SU-DHL-6 (cell line): Measurements from ENCODE around the gene ZNF581.

ENCODE experiments used
- H2AFZ ChIP-seq: fragments of 200-600 bp; sonication (generic); 2 replicates; pipeline ENCODE4 v1.6.1; 2014; ENCODE audit warnings: low read depth, mild to moderate bottlenecking, moderate library complexity, mixed read lengths, antibody characterized with exemption, low read length; ENCODE audit not compliant: severe bottlenecking
- H3F3A ChIP-seq: fragments of 200-600 bp; shearing (Covaris generic); 2 replicates; pipeline ENCODE4 v1.6.0; 2016; ENCODE audit warnings: antibody characterized with exemption, mild to moderate bottlenecking; ENCODE audit not compliant: insufficient read depth
- H3K27ac ChIP-seq: fragments of 200-600 bp; sonication (generic); 2 replicates; pipeline ENCODE4 v1.5.1; 2016; ENCODE audit warnings: low read depth, mild to moderate bottlenecking, low read length, moderate library complexity, mixed read lengths
- H3K27me3 ChIP-seq: fragments of 200-600 bp; sonication (generic), shearing (Covaris generic); 2 replicates; pipeline ENCODE4 v1.6.0; 2014; ENCODE audit warnings: mild to moderate bottlenecking, low read length
- H3K36me3 ChIP-seq: fragments of 200-600 bp; sonication (generic); 2 replicates; pipeline ENCODE4 v1.6.1; 2014; ENCODE audit warnings: mild to moderate bottlenecking, low read length, mixed read lengths
- H3K4me2 ChIP-seq: fragments of 300-600, 200-600 bp; shearing (Covaris generic), sonication (generic); 2 replicates; pipeline ENCODE4 v1.6.0; 2014; ENCODE audit warnings: low read length, low read depth, mild to moderate bottlenecking; ENCODE audit not compliant: poor library complexity, severe bottlenecking
- H3K4me3 ChIP-seq: fragments of 200-600 bp; sonication (generic); 2 replicates; pipeline ENCODE4 v1.5.1; 2014; ENCODE audit warnings: antibody characterized with exemption, low read length, mild to moderate bottlenecking, mixed read lengths; ENCODE audit not compliant: insufficient read depth, poor library complexity, severe bottlenecking
- H3K79me2 ChIP-seq: fragments of 200-600 bp; sonication (generic); 2 replicates; pipeline ENCODE4 v1.6.1; 2014; ENCODE audit warnings: mild to moderate bottlenecking, low read length, moderate library complexity; ENCODE audit not compliant: insufficient read depth
- H3K9ac ChIP-seq: fragments of 200-600 bp; sonication (generic); 2 replicates; pipeline ENCODE4 v1.7.0; 2014; ENCODE audit warnings: mild to moderate bottlenecking, low read length
- H3K9me2 ChIP-seq: fragments of 200-600 bp; sonication (generic); replicated peaks from 2 replicates; pipeline ENCODE4 v1.6.1; 2014; ENCODE audit warnings: low read length; ENCODE audit not compliant: insufficient read depth
- H3K9me3 ChIP-seq: fragments of 200-600 bp; sonication (generic); 2 replicates; pipeline ENCODE4 v1.6.1; 2014; ENCODE audit warnings: low read length, mixed read lengths; ENCODE audit not compliant: insufficient read depth
- H4K20me1 ChIP-seq: fragments of 200-600 bp; sonication (generic); 2 replicates; pipeline ENCODE4 v1.6.1; 2014; ENCODE audit warnings: low read depth, mild to moderate bottlenecking, antibody characterized with exemption, low read length, moderate library complexity, mixed read lengths
- CTCF ChIP-seq: fragments of 200-600 bp; sonication (generic); IDR thresholded peaks from one replicate; pipeline ENCODE4 v1.5.1; 2017; ENCODE audit warnings: antibody characterized with exemption, mild to moderate bottlenecking, low read length, moderate library complexity; ENCODE audit not compliant: insufficient read depth, poor library complexity, severe bottlenecking
- EZH2phosphoT487 ChIP-seq: fragments of 200-600 bp; sonication (generic), shearing (Covaris generic); conservative IDR thresholded peaks from 2 replicates; pipeline ENCODE4 v1.6.1; 2018; ENCODE audit warnings: mild to moderate bottlenecking, antibody characterized with exemption, low read length, moderate library complexity, mixed read lengths

The ZNF581 gene

GRCh38 chr19:55619286-55619685 is 24.2 kb upstream of the ZNF581 start:
- Histone ChIP-seq H3K79me2 (no peaks in the 10 kb centered on the region), H3K36me3 (no peaks in the 10 kb centered on the region), H3K4me2 (no peak overlapping the region), H4K20me1 (no peaks in the 10 kb centered on the region), H2AFZ (no peak overlapping the region), H3K9me2 (no peaks in the 10 kb centered on the region), H3K27me3 (no peaks in the 10 kb centered on the region), H3K9me3 (no peaks in the 10 kb centered on the region), H3K9ac (no peak overlapping the region), H3K27ac (no peak overlapping the region), H3K4me3 (no peak overlapping the region), H3F3A (peaks cover 18% of the 10 kb centered on the region)
- TF ChIP-seq EZH2phosphoT487 (no peak), CTCF (no peak)

DNA sequence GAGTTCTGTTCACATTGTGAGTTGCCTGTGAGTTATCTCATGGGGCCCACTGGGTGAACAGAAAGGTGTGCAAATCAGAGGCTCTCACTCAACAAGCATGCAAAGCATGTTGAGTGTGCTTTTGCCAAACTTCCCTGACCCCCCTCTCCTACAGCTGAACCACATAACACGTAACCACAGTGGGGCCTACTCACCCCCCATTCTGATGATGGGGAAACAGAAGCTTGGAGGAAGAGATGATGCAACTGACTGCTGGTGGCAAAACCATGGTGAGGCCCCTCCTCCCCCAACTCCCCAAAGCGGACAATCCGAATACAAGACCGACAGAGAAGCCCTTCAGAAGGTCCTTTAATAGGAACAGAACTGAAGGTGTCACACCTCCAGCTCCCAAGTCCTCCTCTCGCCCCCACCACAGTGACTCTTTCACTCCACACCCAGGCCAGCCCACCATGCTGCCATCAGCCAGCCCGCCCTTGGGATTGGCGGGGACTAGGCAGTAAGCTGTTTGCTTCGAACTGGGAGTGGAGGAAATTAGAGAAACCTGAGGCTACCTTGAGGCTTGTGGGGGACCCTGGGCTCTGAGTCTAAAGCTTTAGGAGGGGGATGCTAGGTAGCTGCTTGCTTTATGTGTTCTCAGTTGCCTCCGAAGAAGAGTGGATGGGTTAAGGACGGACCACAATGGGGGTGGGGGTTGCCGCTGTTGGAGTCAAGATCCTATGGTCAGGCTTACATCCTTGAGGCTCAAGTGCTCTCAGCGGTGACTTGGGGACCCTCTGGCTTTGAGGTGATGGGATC is 22.8 kb upstream of the ZNF581 start:
- Histone ChIP-seq H2AFZ (no peak overlapping the region), H3K36me3 (no peaks in the 10 kb centered on the region), H3K9me3 (no peaks in the 10 kb centered on the region), H3K9me2 (no peaks in the 10 kb centered on the region), H3K9ac (no peak overlapping the region), H3K79me2 (no peaks in the 10 kb centered on the region), H3K27ac (no peak overlapping the region), H4K20me1 (no peaks in the 10 kb centered on the region), H3K27me3 (no peaks in the 10 kb centered on the region), H3K4me2 (no peak overlapping the region), H3F3A (peaks cover 20% of the 10 kb centered on the region), H3K4me3 (no peak overlapping the region)
- TF ChIP-seq CTCF (no peak), EZH2phosphoT487 (no peak)

GRCh38 chr19:55621205-55621672 is 22.2 kb upstream of the ZNF581 start:
- H3F3A ChIP-seq, result peaks cover 20% of the 10 kb centered on the region
- no peak overlapping the region for H3K4me2 ChIP-seq
- H3K9ac ChIP-seq, result no peak overlapping the region
- H4K20me1 ChIP-seq, result no peaks in the 10 kb centered on the region
- no peak overlapping the region for H3K27ac ChIP-seq
- TF ChIP-seq EZH2phosphoT487 (no peak), CTCF (no peak)
- no peak overlapping the region for H3K4me3 ChIP-seq
- H3K79me2 ChIP-seq, result no peaks in the 10 kb centered on the region
- H2AFZ ChIP-seq, result no peak overlapping the region
- H3K9me3 ChIP-seq, result no peaks in the 10 kb centered on the region
- H3K36me3 ChIP-seq, result no peaks in the 10 kb centered on the region
- H3K27me3 ChIP-seq, result no peaks in the 10 kb centered on the region
- no peaks in the 10 kb centered on the region for H3K9me2 ChIP-seq
